Effector memory CD8-positive, alpha-beta T cell (primary cell): ENCODE measurements around the gene GABPB1.

Experiments used
- ATAC-seq: fragments of 150-1000 bp; cut with Tn5 transposase; replicated peaks from 2 replicates; pipeline ENCODE4 v1.10.0; 2021; ENCODE audit warnings: mild to moderate bottlenecking, moderate library complexity
- DNase-seq, 3 experiments: peaks; one replicate each; pipeline ENCODE4 v3.0.0; 2021
- H3K27ac Mint-ChIP-seq, 2 donors: one replicate each; pipeline ENCODE4 v1.8.0; 2022; ENCODE audit warnings: mild to moderate bottlenecking in 2 of 2, mixed read lengths in 2 of 2, moderate library complexity in 2 of 2
- H3K27me3 Mint-ChIP-seq, 2 donors: one replicate each; pipeline ENCODE4 v1.8.0; 2022; ENCODE audit warnings: mixed read lengths in 2 of 2
- H3K36me3 Mint-ChIP-seq: one replicate; pipeline ENCODE4 v1.8.0; 2022; ENCODE audit warnings: mild to moderate bottlenecking, moderate library complexity, mixed read lengths; ENCODE audit not compliant: insufficient read depth
- H3K4me1 Mint-ChIP-seq, 2 donors: one replicate each; pipeline ENCODE4 v1.8.0; 2022; ENCODE audit warnings: low read depth in 2 of 2, mixed read lengths in 2 of 2
- H3K4me3 Mint-ChIP-seq, 2 donors: one replicate each; pipeline ENCODE4 v1.8.0; 2022; ENCODE audit warnings: mild to moderate bottlenecking in 2 of 2, mixed read lengths in 2 of 2, moderate library complexity in 2 of 2
- H3K9me3 Mint-ChIP-seq, 2 donors: one replicate each; pipeline ENCODE4 v1.8.0; 2022; ENCODE audit warnings: mixed read lengths in 2 of 2

Gene GABPB1

DNA sequence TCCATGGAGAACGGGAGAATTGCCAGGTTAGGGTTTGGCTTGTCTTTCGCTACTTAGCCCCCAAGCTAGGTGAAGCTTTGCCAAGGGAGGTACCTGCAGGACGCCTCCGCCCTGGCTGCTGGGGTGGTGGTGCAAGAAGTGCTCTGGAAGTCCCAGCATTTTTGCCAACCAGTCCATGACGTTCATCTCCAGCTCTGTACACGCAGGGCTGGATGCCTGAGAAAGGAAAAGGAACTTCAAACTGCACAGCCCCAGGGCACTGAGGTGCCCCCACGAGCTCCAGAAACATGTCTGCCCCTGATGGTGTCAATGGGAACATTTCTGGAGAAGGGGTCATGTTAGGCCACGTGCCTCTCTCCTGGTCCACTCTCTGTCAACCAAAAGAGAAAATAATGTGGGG, 97.7 kb downstream of the GABPB1 start:
- no peak for DNase-seq
- no peak for ATAC-seq
- Mint-ChIP-seq H3K36me3 (peaks cover 9% of the 10 kb centered on the region), H3K4me1 (peaks cover 29% of the 10 kb centered on the region in 2 donors), H3K9me3 (no peaks in the 10 kb centered on the region), H3K4me3 (no peak overlapping the region), H3K27ac (no peak overlapping the region), H3K27me3 (no peaks in the 10 kb centered on the region)

DNA sequence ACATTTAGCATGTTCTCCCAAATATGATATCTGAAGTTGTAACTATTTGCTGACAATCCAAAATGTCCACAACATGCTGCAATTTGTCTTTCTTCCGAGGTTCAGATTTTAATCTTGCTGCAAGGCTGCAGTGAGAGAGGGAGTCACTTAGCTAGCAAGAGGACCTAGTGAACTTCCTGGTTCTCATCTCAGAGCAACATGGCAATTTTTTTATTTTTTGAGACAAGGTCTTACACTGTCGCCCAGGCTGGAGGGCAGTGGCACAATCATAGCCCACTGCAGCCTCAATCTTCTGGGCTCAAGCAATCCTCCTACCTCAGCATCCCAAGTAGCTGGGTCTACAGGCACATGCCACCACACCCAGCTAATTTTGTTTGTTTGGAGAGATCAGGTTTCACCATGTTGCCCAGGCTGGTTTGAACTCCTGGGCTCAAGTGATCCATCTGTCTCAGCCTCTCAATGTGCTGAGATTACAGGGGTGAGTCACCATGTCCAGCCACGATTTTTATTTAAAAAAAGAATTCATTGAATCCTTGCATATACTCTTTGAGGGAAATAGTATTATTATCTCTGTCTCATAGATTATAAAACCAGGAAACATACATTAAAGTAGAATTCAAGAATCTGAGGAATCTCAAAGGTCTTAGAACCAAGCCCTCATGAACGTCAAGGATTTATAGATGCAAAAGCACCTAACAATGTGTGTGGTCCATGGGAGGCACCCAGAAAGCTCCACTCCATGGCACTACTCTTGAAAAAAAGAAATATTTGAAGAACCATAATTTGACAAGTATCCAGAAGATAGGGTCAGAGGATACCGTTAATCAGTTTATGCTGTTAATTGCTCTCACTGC, 98.6 kb downstream of the GABPB1 start:
- Mint-ChIP-seq H3K36me3 (peaks cover 6% of the 10 kb centered on the region), H3K4me1 (peaks cover 22 to 23% of the 10 kb centered on the region in 2 donors), H3K27ac (no peak overlapping the region), H3K4me3 (no peak overlapping the region), H3K9me3 (no peaks in the 10 kb centered on the region), H3K27me3 (no peaks in the 10 kb centered on the region)
- ATAC-seq = no peak
- no peak for DNase-seq

DNA sequence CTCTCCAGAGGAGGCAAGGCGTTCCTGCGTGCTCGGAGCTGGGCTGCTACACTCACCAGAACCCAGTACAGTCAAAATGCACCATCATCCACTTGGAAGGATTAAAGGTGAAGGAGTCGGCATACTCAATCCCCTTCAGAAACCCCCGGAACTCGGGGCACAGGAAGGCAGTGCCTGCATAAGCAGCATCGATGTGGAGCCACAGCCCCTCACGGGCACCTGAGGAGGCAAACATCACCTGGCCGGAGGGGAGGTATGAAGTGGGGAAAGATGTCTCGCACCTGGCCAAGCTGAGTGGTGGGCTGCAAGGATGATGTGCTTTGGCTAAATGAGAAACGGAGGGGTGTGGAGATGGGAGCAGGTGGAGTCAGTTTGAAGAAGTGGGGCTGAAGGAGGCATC, 102.4 kb downstream of the GABPB1 start:
- ATAC-seq (no peak), DNase-seq (no peak)
- Mint-ChIP-seq H3K4me3 (no peak overlapping the region), H3K27ac (no peak overlapping the region), H3K36me3 (peaks cover 4% of the 10 kb centered on the region), H3K27me3 (no peaks in the 10 kb centered on the region), H3K4me1 (peaks cover 8 to 14% of the 10 kb centered on the region in 2 donors), H3K9me3 (no peaks in the 10 kb centered on the region)

DNA sequence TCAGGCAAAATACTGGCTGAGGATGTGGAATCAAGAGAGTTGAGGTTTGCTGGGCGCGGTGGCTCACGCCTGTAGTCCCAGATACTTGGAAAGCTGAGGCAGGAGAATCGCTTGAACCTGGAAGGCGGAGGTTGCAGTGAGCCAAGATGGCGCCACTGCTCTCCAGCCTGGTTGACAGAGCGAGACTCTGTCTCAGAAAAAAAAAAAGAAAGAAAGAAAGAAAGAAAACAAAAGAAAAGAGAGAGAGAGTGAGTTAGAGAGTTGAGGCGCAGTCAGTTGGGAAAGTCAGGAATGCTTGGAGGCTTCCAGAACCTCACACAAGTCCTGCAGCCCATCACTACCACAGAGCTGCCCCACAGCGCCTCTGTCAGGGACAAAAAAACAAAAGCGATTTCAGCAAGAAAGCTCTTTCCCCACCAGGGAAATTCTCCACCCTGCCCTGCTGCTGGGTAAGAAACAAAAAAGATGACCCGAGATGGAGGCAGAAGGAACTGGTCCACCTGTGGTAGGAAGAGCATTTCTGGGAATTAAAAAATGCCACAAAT, 103.3 kb downstream of the GABPB1 start:
- ATAC-seq (no peak), DNase-seq (no peak)
- Mint-ChIP-seq H3K36me3 (peaks cover 4% of the 10 kb centered on the region), H3K9me3 (no peaks in the 10 kb centered on the region), H3K4me1 (peaks cover 10 to 15% of the 10 kb centered on the region in 2 donors), H3K27ac (no peak overlapping the region), H3K27me3 (no peaks in the 10 kb centered on the region), H3K4me3 (no peak overlapping the region)

DNA sequence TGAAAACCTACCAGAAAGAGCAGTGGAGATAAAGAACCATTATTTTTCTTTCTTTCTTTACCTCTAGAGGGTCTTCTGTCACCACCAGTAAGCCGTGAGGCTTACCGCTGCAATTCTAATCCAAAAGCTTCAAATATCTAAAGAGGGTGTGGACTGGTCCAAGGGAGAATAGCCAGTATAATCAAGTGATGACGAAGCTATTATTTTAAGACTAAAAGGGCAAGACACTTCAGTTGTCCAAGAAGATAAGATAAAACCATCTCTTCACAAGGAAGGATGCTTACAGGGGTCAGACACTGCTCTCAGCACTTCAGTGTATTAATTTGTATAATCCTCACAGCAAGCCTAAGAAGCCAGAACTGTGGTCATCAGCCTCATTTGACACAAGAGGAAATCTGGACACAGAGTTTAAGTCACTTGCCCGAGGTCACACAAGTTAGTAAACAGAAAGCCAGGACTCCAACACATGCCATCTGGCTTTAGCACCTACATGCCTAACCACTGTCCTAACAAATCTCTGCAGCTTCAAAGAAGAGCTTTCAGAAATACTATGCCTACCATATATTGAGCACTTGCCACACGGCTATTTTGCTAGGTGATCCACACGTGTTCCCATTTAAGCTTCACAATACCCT, 104.1 kb downstream of the GABPB1 start:
- Mint-ChIP-seq H3K9me3 (no peaks in the 10 kb centered on the region), H3K4me1 (peaks cover 10 to 18% of the 10 kb centered on the region in 2 donors), H3K27me3 (no peaks in the 10 kb centered on the region), H3K36me3 (peaks cover 4% of the 10 kb centered on the region), H3K4me3 (no peak overlapping the region), H3K27ac (no peak overlapping the region)
- ATAC-seq (no peak), DNase-seq (no peak)

DNA sequence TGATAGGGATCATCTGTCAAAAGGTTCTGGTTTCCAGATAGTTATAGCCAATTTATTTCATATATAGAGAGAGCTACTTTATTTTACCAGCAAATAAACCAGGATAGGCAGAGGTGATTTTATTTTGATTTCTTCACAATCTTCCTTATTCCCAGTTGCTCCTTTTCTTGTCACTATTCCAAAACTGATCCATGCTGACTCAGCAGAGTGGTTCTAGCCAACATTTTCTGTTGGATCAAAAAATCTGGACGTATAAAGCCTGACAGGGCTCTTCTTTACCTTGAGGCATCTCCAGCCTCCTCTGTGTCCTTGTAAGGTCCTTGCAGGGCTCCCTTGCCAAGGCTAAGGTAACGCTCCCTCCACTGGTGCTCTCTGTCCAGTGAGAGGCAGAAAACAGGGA, 105.3 kb downstream of the GABPB1 start:
- ATAC-seq (no peak), DNase-seq (no peak)
- Mint-ChIP-seq H3K36me3 (peaks cover 4% of the 10 kb centered on the region), H3K27me3 (no peaks in the 10 kb centered on the region), H3K9me3 (no peaks in the 10 kb centered on the region), H3K27ac (no peak overlapping the region), H3K4me1 (peaks cover 10 to 18% of the 10 kb centered on the region in 2 donors), H3K4me3 (no peak overlapping the region)

DNA sequence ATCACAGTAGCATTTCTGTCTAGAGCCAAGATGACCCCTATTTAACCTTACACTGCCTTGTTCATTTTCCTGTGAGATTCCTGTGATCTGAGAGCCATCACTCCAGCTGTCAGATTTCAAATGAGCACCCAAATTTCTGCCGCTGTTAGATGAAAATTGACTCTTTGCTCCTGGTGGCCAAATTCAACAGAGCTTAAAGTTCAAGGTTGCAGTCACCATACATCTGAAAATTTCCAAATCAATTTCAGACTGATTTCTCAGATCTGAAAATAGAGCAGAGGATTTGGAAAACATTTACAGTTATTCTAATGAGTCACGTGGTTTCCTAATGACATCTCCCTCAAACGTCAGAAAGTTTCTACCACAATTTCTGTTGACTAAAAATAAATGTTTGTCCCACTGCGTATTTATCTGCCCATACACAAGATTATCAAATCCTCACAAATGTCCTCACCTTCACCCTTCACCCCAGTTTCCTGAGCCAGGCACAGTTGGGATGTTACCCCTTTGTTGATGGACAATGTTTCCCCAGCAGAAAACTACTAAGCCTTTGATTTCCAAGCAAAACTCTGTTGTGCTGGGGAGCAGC, 105.9 kb downstream of the GABPB1 start:
- ATAC-seq (no peak), DNase-seq (no peak)
- H3K4me1 Mint-ChIP-seq = peaks cover 10 to 18% of the 10 kb centered on the region in 2 donors
- H3K9me3 Mint-ChIP-seq = no peaks in the 10 kb centered on the region
- peaks cover 4% of the 10 kb centered on the region for H3K36me3 Mint-ChIP-seq
- peak overlapping the region in 1 of 2 donors; percentile 87 for H3K4me3 Mint-ChIP-seq
- H3K27ac Mint-ChIP-seq = peak overlapping the region; percentile 91 to 93
- no peaks in the 10 kb centered on the region for H3K27me3 Mint-ChIP-seq

DNA sequence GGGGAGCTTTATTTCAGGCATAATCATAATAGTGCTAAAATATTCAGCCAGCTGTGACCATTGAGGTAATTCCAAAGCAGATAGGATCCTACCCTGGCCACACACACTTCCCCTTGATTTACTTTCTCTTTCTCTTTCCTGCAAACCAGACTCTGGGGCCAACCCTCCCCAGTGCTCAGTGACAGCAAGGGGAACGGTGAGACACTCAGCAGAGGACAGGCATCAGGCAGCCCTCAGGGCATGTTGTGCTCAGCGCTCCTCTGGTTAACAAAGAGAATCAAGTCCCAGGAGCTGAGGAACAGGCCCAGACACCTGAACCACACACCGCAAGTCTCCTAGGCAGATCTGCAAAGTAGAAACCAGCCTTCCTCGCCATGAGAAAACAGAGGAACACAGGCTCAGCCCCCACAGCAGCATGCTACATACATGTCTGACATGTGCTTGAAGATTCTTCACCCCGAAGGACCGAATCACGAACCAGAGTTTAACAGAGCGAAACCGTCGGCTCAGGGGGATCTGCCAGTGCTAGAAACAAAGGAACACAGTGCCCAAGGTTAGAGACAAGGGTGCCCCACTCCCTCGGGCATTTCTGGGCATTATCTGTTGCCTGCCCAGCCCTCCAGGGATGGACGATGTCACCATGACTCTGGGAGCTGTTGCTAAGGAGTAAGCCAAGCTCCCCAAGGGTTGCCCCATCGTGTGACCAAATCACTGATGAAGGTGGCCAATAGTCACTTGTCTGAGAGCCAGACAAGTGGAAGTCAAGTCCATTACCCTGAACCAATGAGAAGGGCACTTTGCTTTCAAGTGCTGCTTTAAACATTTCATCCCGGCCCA, 107.0 kb downstream of the GABPB1 start:
- ATAC-seq (peak; percentile 97), DNase-seq (peak; percentile 31 to 55 (median 47))
- Mint-ChIP-seq H3K4me1 (peaks cover 10 to 18% of the 10 kb centered on the region in 2 donors), H3K36me3 (peaks cover 4% of the 10 kb centered on the region), H3K4me3 (peak overlapping the region; percentile 68 to 87), H3K27me3 (no peaks in the 10 kb centered on the region), H3K9me3 (no peaks in the 10 kb centered on the region), H3K27ac (peak overlapping the region; percentile 91 to 93)

DNA sequence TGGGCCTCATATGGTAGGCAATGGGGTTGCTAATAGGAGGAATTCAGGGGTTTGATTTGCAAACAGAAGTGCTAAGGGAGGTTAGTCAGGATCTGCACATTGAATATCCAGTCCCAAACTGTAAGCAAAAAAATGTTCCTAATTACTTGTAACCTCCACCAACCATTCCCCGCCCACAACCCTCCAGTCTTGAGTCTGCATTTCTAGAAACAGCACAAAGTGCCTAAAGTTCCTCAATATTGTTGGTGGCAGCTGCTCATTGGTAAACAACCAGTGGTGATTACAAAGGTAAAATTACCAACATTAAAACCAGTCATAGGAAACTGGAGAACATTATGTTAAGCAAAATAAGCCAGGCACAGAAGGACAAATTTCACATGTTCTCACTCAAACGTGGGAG, 108.4 kb downstream of the GABPB1 start:
- ATAC-seq (no peak), DNase-seq (no peak)
- H3K4me1 Mint-ChIP-seq = peaks cover 10 to 18% of the 10 kb centered on the region in 2 donors
- H3K9me3 Mint-ChIP-seq = no peaks in the 10 kb centered on the region
- H3K27me3 Mint-ChIP-seq = no peaks in the 10 kb centered on the region
- H3K4me3 Mint-ChIP-seq = peak overlapping the region in 1 of 2 donors; percentile 4
- peaks cover 4% of the 10 kb centered on the region for H3K36me3 Mint-ChIP-seq
- H3K27ac Mint-ChIP-seq = no peak overlapping the region

DNA sequence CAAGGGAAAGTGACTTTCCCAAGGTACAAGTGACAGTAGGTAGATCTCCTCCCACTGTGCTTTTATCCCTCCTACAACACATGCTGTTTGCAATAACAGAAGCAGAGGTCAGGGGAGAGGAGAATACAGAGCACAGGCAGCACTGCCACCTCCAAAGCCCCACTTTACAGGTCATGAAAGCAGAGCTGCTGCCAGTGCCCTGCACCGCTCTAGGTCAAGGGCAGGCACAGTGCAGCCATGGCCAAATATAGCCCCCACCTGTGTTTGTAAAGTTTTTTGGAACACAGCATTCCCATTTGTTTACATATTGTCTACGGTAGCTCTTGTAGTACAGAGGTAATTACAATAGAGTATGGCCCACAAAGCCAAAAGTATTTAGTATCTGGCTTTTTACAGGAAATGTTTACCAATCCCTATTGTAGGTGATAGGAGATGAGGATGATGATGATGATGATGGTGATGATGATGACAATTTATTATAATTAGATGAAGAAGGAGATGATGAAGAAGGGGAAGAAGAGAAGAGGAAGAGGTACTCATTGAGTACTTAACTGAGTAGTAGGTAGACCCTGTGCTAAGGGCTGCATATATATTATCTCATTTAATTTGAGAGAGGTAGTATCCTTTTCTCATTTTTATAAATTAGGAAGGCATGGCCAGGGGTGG, 109.9 kb downstream of the GABPB1 start:
- no peaks in the 10 kb centered on the region for H3K9me3 Mint-ChIP-seq
- H3K4me1 Mint-ChIP-seq = peaks cover 10 to 18% of the 10 kb centered on the region in 2 donors
- H3K27me3 Mint-ChIP-seq = no peaks in the 10 kb centered on the region
- no peak for DNase-seq
- no peak overlapping the region for H3K4me3 Mint-ChIP-seq
- H3K27ac Mint-ChIP-seq = peak overlapping the region in 1 of 2 donors; percentile 57
- no peak for ATAC-seq
- peaks cover 4% of the 10 kb centered on the region for H3K36me3 Mint-ChIP-seq

DNA sequence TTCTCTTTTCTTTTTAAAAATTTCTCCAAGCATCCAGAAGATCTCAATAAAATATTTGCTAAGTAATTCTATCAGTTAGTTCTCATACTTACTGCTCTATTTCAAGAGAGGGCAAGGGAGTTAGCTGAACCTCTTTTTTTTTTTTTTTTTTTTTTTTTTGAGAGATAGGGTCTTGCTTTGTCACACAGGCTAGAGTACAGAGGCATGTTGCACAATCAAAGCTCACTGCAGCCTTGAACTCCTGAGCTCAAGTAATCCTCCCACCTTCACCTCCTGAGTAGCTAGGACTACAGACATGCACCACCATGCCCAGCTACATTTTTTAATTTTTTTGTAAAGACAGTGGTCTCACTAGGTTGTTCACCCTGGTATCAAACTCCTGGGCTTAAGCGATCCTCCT, 110.8 kb downstream of the GABPB1 start:
- H3K9me3 Mint-ChIP-seq = no peaks in the 10 kb centered on the region
- no peaks in the 10 kb centered on the region for H3K27me3 Mint-ChIP-seq
- DNase-seq (no peak), ATAC-seq (no peak)
- peaks cover 4% of the 10 kb centered on the region for H3K36me3 Mint-ChIP-seq
- no peak overlapping the region for H3K4me3 Mint-ChIP-seq
- peaks cover 10 to 18% of the 10 kb centered on the region in 2 donors for H3K4me1 Mint-ChIP-seq
- H3K27ac Mint-ChIP-seq = no peak overlapping the region

DNA sequence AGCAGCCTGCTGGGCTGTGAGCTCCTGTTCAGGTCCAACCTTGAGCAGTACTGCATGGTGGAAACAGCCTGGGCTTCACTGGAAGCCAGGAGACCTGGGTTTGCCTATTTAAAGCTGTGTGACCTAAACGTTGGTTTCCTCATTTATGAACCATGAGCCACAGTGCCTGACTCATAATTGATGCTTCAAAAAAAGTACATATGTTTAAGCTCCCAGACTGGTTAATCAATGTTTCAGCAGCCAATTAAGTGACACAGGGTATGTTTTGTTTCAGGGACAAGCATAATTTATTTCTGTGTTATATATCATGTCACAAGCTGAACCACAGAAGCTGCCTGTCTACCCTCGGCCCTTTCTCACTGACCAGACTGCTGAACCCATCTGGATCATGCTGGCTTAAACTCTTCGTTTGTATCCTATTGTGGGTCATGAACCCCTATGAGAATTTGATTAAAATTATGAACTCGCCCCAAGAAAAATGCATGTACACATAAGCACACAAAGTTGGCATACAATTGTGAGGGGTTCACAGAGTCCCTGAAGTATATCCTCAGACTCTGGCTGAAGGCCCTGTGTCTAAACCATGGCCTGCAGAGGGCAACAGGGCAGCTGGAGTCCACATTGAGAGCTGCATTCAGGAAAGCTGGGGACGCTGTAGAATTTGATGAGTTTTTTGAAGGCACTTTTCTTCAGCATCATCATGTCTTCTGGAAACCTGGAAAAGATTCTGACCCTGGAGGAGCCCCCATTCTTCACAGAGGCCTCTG, 113.1 kb downstream of the GABPB1 start:
- H3K36me3 Mint-ChIP-seq = no peaks in the 10 kb centered on the region
- H3K4me1 Mint-ChIP-seq = peaks cover 0 to 3% of the 10 kb centered on the region in 2 donors
- H3K4me3 Mint-ChIP-seq = no peak overlapping the region
- no peaks in the 10 kb centered on the region for H3K27me3 Mint-ChIP-seq
- no peak for DNase-seq
- H3K9me3 Mint-ChIP-seq = no peaks in the 10 kb centered on the region
- no peak for ATAC-seq
- no peak overlapping the region for H3K27ac Mint-ChIP-seq
